HG02981 (cell line): ENCODE results near the gene OR6K3.

Experiments
- ATAC-seq: cut with Tn5 transposase; IDR thresholded peaks from one replicate; pipeline ENCODE4 v1.9.1; 2021; ENCODE audit warnings: mild to moderate bottlenecking, moderate library complexity; ENCODE audit not compliant: unreplicated experiment

Gene OR6K3

GRCh38 chr1:158687037-158687436 lies 33.5 kb downstream of the OR6K3 start:
- ATAC-seq, result no peak

- no peak for ATAC-seq
These were observed 34.2 kb downstream of the OR6K3 start, which contains the start of gene SPTA1 for GRCh38 chr1:158686111-158687009. Gene SPTA1 (minus strand): TSS chr1:158686715. CDS start chr1:158686517, 198 bp downstream.

- no peak for ATAC-seq
These were observed 35.4 kb downstream of the OR6K3 start for GRCh38 chr1:158685085-158685484.

GRCh38 chr1:158681606-158682005 lies 38.9 kb downstream of the OR6K3 start:
- no peak for ATAC-seq

GRCh38 chr1:158679289-158679688 lies 41.2 kb downstream of the OR6K3 start:
- no peak for ATAC-seq

- ATAC-seq, result no peak
These were observed 44.8 kb downstream of the OR6K3 start for GRCh38 chr1:158675563-158676323.

- ATAC-seq, result no peak
These were observed 46.2 kb downstream of the OR6K3 start for GRCh38 chr1:158674302-158674701.
